Effector memory CD8-positive, alpha-beta T cell (primary cell): ENCODE results near the gene ZNF398.

Experiments
- ATAC-seq: fragments of 150-1000 bp; cut with Tn5 transposase; replicated peaks from 2 replicates; pipeline ENCODE4 v1.10.0; 2021; ENCODE audit warnings: mild to moderate bottlenecking, moderate library complexity
- DNase-seq, 3 experiments: peaks; one replicate each; pipeline ENCODE4 v3.0.0; 2021
- H3K27ac Mint-ChIP-seq, 2 donors: one replicate each; pipeline ENCODE4 v1.8.0; 2022; ENCODE audit warnings: mild to moderate bottlenecking in 2 of 2, mixed read lengths in 2 of 2, moderate library complexity in 2 of 2
- H3K27me3 Mint-ChIP-seq, 2 donors: one replicate each; pipeline ENCODE4 v1.8.0; 2022; ENCODE audit warnings: mixed read lengths in 2 of 2
- H3K36me3 Mint-ChIP-seq: one replicate; pipeline ENCODE4 v1.8.0; 2022; ENCODE audit warnings: mild to moderate bottlenecking, moderate library complexity, mixed read lengths; ENCODE audit not compliant: insufficient read depth
- H3K4me1 Mint-ChIP-seq, 2 donors: one replicate each; pipeline ENCODE4 v1.8.0; 2022; ENCODE audit warnings: low read depth in 2 of 2, mixed read lengths in 2 of 2
- H3K4me3 Mint-ChIP-seq, 2 donors: one replicate each; pipeline ENCODE4 v1.8.0; 2022; ENCODE audit warnings: mild to moderate bottlenecking in 2 of 2, mixed read lengths in 2 of 2, moderate library complexity in 2 of 2
- H3K9me3 Mint-ChIP-seq, 2 donors: one replicate each; pipeline ENCODE4 v1.8.0; 2022; ENCODE audit warnings: mixed read lengths in 2 of 2

Gene ZNF398

DNA sequence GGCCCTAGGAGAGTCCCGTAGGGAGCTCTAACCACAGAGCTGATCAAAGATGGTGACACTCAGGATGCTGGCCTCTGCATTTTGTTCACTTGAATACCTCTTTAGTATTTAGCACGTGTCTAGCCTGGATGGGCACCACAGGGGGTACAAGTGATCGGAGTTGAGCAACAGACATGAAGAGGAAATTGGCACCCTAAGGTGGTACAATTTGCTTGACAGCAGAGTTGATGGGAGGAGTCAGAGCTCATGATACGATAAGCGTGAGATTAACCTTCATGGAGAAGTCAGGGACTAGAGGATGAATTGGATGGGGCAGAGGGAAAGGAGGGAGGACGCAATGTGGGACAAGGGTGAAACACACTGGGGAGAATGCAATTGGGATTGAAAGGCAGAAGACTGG is 82.3 kb downstream of the ZNF398 start:
- ATAC-seq (no peak), DNase-seq (no peak)
- no peaks in the 10 kb centered on the region for H3K4me1 Mint-ChIP-seq
- no peaks in the 10 kb centered on the region for H3K9me3 Mint-ChIP-seq
- H3K27ac Mint-ChIP-seq: no peak overlapping the region
- H3K36me3 Mint-ChIP-seq: no peaks in the 10 kb centered on the region
- no peak overlapping the region for H3K4me3 Mint-ChIP-seq
- H3K27me3 Mint-ChIP-seq: peaks cover 15 to 19% of the 10 kb centered on the region in 2 donors

DNA sequence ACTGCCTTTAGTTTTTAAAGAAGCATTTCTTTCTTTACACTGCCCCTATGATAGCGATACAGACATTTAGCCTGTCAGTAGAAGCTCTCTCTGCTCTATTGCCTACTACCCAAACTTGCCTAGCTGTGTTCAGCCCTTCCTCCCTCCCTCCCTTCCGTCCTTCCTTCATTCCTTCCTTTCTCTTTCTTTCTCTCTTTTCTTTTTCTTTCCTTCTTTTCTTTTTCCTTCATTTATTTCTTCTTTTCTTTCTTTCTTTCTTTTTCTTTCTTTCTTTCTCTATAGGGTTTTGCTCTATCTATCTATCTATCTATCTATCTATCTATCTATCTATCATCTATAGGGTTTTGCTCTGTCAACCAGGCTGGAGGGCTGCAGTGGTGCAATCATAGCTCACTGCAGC is 85.1 kb downstream of the ZNF398 start:
- Mint-ChIP-seq H3K4me3 (no peak overlapping the region), H3K9me3 (no peaks in the 10 kb centered on the region), H3K27me3 (peaks cover 15 to 27% of the 10 kb centered on the region in 2 donors), H3K4me1 (no peaks in the 10 kb centered on the region), H3K27ac (no peak overlapping the region), H3K36me3 (no peaks in the 10 kb centered on the region)
- ATAC-seq (no peak), DNase-seq (no peak)
